Fibroblast of the conjunctiva (primary cell): ENCODE results near the gene PSD2.

Source experiments
- DNase-seq: peaks from one replicate; pipeline ENCODE4 v3.0.0-alpha.2; 2010; ENCODE audit warnings: low read depth

The PSD2 gene

DNA sequence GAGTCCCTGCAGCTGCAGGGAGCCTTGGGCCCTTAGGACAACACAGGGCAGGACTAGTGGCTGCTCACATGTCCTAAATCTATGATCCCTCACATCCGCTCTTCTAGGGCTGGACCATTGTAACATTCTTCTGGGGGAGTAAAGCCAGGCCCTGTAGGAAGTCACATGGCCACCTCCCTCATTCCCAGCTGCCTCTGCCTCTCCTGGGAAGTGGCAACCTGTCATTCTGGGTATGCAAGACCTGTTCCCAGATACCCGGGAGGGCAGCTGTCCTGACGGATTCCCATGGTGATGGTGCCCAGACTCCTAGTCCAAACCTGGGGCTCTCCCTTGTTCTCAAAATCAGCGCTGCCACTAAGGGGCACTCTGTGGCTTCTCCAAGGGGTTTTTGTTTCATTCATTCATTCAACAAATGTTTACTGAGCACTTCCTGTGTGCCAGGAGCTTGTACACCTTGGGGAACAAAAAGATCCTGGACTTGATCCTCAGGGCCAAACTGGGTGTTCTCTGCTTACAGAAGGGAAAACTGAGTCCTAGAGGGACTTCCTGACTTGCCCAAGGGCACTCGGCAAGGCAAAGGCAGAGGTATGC lies 85.6 kb downstream of the PSD2 start:
- DNase-seq, result no peak

DNA sequence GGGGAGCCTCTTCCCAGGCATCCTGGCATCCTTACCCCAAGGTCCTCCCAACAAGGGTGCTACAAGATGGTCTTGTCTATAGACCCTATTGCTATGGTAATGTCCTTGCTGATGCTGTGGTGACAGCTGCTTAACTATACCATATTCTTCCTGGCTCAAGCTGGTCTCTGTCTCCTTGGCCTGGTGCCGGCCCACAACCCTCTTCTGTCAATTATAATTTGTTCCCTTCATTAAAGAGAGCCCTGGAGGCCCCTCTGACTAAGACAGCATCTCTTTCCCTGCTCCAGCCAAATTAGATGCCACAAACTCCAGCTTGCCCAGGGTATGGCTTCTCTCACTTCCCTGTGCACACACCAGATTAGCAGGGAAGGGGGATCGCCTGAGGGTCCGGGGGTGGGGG lies 86.7 kb downstream of the PSD2 start:
- no peak for DNase-seq

DNA sequence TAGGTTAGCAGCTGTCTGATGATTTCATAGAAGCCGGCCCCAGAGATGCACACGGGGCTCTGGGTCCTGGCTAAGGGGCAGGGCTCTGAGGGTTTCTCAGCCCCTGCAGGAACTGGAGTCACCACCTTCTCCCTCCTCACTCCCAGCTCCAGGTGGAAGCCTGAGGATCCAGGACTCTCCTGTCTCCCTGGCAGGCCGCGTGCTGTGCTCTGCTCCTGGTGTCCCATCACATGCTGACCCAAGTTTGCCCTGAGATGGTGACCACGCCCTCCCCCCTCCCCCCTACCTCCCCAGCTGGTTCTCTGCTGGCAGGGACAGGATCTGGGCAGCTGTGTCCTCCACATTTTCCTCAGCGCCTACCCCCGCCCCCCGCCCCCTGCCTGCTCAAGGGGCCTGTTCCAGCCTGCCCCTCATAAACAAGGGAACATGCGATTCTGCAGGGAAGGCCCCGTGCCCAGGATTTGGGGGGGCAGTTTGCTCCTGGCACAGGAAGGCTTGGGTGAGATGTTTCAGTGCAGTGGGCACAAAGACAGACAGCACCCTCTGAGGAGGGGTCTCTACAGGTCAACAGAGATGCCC lies 87.4 kb downstream of the PSD2 start:
- no peak for DNase-seq

DNA sequence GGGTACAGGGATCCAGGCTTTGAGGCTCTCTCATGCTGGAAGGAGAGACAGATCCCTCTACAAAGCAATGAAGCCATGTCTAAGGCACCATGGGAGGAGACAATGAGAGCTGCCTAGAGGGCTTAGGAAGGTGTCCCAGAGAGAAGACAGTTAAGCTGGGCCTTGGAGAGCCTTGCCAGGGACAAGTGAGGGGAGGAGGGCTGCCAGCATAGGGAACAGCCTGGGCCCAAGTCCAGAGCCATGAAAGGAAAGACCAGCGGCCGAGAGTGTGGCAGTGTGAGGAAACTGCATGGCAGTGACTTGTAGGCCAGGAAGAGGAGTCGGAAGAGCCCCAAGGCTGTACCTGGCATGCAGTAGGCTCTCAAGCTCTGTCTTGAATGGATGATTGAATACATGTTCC lies 88.5 kb downstream of the PSD2 start:
- DNase-seq, result no peak

DNA sequence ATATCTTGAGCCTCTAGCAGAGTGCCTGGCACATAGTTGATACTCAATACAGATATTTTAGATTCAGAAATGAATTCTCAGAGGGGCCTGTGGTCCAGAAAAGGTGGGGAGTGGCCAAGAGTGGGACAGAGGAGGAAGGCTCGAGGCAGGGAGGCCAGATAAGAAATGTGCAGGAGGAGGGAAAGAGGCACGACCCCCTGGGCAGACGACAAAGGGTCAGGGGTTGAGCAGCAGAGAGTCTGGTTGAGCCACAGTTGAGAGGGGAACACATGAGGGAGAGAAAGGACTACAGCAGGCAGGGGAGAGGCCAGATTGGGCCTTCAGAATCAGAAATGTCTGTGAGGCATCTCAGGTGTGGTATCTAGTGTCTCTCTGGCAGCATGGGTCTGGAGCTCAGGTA lies 89.1 kb downstream of the PSD2 start:
- no peak for DNase-seq

DNA sequence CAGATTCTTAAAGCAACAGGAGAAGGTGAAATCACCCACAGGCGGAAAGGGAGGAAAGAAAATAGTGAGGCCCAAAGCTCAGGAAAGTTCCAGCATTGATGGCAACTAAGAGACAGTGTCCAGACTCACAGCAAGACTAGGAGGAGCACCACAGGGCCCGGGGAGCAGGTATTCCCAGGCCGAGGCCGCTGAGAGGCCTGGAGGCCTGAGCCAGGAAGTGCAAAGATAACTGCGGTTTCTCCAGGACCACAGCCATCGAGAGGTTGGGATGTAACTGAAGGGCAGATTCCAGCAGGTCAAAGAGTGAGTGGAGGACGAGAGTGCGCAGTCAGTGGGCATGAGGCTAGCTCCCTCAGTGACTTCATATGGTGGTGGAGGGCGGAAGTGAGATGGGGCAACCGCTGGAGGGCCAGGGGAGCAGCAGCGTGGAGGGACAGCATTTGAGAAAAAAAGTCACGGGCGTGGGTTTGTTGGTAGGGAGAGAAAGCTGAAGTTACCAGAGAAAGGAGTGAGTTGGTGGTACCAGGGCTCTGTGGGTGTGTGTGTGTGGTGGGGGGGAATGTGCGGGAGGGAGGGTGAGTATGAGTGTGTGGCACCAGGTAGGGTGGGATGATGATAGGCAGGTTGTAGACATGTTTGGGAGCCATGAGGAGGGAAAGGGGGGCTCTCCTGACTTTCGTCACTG lies 89.7 kb downstream of the PSD2 start:
- no peak for DNase-seq

DNA sequence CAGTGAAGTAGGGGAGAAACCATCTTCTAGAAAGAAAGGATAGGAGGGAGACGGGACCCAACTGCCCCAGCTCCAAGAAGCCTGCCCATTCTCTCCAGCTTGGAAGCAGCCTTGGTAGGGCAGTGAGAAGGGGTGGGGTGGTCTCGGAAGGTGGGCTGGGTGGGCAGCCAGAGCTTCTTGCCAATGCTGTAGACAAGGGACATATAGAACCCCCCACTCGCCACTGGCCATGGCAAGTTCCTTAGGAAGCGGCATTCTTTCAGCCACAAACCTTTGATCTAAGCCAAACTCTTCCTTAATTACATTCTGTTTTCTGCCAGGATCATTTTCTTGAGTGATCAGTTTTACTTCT lies 90.2 kb downstream of the PSD2 start:
- no peak for DNase-seq

DNA sequence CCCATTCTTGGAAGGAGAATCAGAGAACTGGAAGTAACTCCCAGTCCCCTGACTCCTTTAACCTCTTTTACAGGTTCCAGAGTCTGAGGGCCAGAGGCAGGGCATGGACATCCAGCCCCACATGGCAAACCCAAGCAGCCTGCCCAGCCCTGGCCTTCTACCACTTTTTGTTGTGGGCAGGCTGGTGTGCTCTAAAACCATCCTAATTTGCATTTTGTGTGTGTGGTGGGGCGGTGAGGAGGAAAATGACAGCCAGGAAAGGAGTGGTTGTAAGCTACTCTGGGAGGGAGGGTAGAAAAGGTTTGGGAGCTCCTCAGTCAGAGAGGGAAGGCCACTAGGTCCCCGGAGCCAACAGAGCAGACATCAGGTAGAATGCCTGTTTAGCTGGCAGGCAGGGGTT lies 90.6 kb downstream of the PSD2 start:
- no peak for DNase-seq

DNA sequence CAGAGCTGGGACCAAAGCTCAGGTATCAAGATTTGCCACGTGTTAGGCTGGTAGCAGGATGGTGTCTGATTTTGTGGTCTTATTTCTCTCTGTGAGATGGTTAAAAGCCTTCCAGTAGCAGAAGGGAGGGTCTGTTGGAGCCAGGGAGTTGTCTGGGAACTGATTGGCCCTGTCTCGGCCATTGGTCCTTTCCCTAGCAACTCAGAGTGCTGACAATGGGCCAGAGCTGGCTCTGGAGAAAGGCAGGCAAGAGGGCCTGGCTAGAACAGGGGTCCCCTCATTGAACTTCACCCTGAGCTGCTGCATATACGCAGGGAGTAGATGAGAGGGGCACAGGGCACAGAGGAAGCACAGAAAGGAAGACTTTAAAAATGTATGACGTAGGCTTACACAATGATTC lies 92.8 kb downstream of the PSD2 start:
- no peak for DNase-seq

DNA sequence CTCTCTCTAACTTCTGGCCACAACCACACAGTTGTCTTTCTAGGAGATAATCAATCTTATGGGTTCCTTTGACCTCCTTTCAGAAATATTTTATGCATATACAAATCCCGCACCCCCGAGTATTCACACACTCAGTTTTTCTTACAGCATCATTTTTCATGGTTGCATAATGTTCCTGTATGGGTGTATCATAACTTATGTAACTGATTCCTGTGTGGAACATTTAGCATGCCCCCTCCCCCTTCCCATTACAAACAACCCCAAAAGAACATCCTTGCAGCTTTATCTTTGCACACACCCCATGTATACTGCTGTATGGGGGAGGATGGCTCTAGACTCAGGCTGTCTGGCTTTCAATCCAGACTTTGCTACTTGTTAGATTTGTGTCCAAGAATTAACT lies 93.8 kb downstream of the PSD2 start:
- no peak for DNase-seq

DNA sequence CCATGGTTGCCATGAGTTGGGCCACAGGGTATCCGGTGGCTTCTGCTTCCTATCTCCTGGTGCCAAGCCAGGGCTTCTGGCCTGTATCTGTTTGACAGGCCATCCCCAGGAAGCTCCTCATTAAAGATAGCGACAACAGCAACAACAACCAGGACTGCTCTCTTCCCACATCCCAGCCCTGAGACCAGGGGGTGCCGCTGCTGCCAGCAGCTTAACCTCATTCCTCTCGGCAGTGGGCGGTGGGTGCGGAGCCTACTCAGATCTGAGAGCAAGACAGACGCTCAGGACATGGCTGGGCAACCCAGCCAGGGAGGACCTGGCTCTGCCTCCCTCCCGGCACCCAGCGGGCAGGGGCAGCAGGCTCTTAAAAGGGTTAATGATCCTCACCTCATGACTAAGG lies 98.3 kb downstream of the PSD2 start:
- no peak for DNase-seq
